Measurements from ENCODE around the gene ACBD7. TPM values are rescaled to one million over a fixed set of nuclear protein-coding genes. Genes with fewer than 3 reads are reported as not detected.

Gene ACBD7
- total RNA-seq (1.6 TPM), polyA plus RNA-seq (ENCODE audit: insufficient read depth in 1 of 8, insufficient read length in 8 of 8, low replicate concordance in 1 of 8) (1 to 10 TPM in 7 of 8 donors, under 1 TPM in 1; 0.69 to 2.2 (median 1.6) TPM)
- long read RNA-seq, donor 1, partial matches to known transcripts: 0 of 1 reads
- long read RNA-seq, donor 1, other reads (novel, unspliced or antisense): 0 of 1 reads
- long read RNA-seq, donor 2: 0 reads
- long read RNA-seq, donor 3: 0 reads
- long read RNA-seq, donor 4: 0 reads
- long read RNA-seq, donor 5, partial matches to known transcripts: 0 of 4 reads
- long read RNA-seq, donor 5, other reads (novel, unspliced or antisense): 0 of 4 reads
- long read RNA-seq, donor 6, partial matches to known transcripts: 0 of 1 reads
- long read RNA-seq, donor 6, other reads (novel, unspliced or antisense): 0 of 1 reads
- long read RNA-seq, donor 7, partial matches to known transcripts: 0 of 1 reads
- long read RNA-seq, donor 7, other reads (novel, unspliced or antisense): 0 of 1 reads
- long read RNA-seq, donor 8, partial matches to known transcripts: 0 of 1 reads
- long read RNA-seq, donor 8, other reads (novel, unspliced or antisense): 0 of 1 reads
- long read RNA-seq, donor 9: 0 reads
- long read RNA-seq, donor 10, partial matches to known transcripts: 0 of 1 reads
- long read RNA-seq, donor 10, other reads (novel, unspliced or antisense): 0 of 1 reads
- long read RNA-seq, donor 11, partial matches to known transcripts: 0 of 1 reads
- long read RNA-seq, donor 11, other reads (novel, unspliced or antisense): 0 of 1 reads

DNA sequence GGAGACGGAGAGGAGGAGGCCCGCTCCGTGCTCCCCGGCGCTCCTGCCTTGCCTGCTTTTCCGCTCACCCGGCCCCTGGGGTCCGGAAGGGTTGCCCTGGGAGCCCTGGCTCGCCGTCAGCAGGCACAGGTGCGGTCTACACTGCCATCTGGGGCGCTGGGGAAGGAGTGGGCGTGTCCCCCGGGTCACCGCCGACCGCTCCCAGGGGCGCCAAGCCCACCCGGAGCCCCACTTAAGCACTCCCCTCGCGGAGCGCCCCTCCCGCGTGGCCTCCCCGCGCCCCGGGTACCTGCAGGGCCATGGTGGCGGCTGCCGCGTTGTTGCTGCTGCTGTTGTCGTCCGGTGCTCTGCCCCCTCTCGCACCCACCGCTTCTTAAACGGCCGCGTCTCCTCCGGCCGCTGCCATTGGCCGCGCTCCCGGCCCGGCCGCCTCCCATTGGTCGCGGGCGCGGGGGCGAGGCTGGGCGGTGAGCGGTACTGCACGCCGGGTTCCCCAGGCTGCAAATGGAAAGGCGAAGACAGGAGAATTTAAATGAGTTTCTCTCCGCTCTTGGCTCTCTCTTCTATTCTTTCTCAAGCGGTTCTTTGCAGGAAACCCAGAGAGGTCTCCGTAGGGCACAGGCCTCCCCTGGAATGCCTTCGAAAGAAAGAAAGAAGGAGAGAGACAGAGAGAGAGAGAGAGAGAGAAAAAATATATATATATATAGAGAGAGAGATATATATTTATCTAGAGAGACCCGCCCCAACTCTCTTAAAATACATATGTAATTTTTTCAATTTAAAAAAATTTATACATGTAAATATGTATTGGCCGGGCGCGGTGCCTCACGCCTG, at the start of gene ACBD7:
Gene ACBD7 (minus strand): TSS at position 349 of the 834 bp plus-strand sequence. CDS start 48 bp downstream, at position 301.
- H3K36me3 ChIP-seq (ENCODE audit: control insufficient read depth, insufficient read depth, low read length): no peaks in the 10 kb centered on the region
- peak; percentile 91 for DNase-seq
- H3K27ac ChIP-seq (ENCODE audit: low read length): no peak within 1 kb of the TSS
- under 1% methylated on average over 53 of the region's 63 CpGs for WGBS (ENCODE audit: insufficient coverage)
- no peaks in the 10 kb centered on the region for H3K9me3 ChIP-seq (replicated peaks; ENCODE audit: control insufficient read depth, low read depth, low read length)
- H3K4me3 ChIP-seq (ENCODE audit: low read length): peak within 1 kb of the TSS; percentile 50
- H3K27me3 ChIP-seq (ENCODE audit: control insufficient read depth, insufficient read depth, low read length): peaks cover 2% of the 10 kb centered on the region
- H3K4me1 ChIP-seq (ENCODE audit: control insufficient read depth, insufficient read depth, low read length): peaks cover 12% of the 10 kb centered on the region

DNA sequence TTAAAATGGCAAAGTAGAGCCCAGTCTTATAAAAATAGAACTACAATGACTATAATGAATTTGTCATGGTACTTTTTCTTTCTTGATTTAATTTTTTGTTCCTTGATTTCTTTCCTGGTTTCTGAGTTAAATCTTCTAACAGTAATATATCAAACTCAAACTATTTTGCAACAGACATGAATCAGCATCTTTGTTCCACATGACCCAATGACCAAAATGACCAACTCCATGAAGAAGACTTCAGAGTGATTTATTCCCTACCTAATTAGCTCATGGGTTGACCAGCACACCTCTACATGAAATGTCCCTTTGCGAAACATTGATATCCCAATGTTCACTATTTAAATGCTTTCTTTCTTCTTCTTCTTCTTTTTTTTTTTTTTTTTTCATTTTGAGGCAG, 49.1 kb upstream of the ACBD7 start:
- peaks cover 38% of the 10 kb centered on the region for H3K36me3 ChIP-seq (ENCODE audit: control insufficient read depth, insufficient read depth, low read length)
- no CpG with 5 or more reads among the region's 1 CpG for WGBS (ENCODE audit: insufficient coverage)

DNA sequence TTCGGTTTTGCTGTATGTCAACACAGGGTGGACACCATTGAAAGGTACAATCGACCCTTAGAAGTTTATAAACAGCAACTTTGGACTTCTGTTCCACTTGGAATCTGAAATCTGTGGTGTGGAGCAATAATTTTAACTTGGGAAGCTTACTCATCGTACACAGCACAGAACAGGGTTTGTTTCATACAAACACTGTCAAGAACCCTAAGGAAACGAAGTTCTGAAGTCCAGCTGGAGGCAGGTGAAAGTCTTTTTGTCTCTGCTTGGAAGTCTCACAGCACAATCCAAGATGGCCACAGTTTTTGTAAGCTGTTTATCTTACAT, 48.4 kb upstream of the ACBD7 start:
- Histone ChIP-seq H3K4me1 (ENCODE audit: control insufficient read depth, insufficient read depth, low read length) (no peaks in the 10 kb centered on the region), H3K36me3 (ENCODE audit: control insufficient read depth, insufficient read depth, low read length) (peaks cover 45% of the 10 kb centered on the region), H3K27ac (ENCODE audit: low read length) (no peak overlapping the region), H3K4me3 (ENCODE audit: low read length) (no peak overlapping the region), H3K9me3 (replicated peaks; ENCODE audit: control insufficient read depth, low read depth, low read length) (no peaks in the 10 kb centered on the region), H3K27me3 (ENCODE audit: control insufficient read depth, insufficient read depth, low read length) (no peaks in the 10 kb centered on the region)
- DNase-seq: no peak
- 86% methylated on average over 2 of the region's 4 CpGs for WGBS (ENCODE audit: insufficient coverage)

More for the DNA sequence above, 49.1 kb upstream of the ACBD7 start:
- H3K27me3 ChIP-seq (ENCODE audit: control insufficient read depth, insufficient read depth, low read length): no peaks in the 10 kb centered on the region
- no peak overlapping the region for H3K4me3 ChIP-seq (ENCODE audit: low read length)
- DNase-seq: no peak
- H3K27ac ChIP-seq (ENCODE audit: low read length): no peak overlapping the region
- H3K9me3 ChIP-seq (replicated peaks; ENCODE audit: control insufficient read depth, low read depth, low read length): no peaks in the 10 kb centered on the region
- no peaks in the 10 kb centered on the region for H3K4me1 ChIP-seq (ENCODE audit: control insufficient read depth, insufficient read depth, low read length)

DNA sequence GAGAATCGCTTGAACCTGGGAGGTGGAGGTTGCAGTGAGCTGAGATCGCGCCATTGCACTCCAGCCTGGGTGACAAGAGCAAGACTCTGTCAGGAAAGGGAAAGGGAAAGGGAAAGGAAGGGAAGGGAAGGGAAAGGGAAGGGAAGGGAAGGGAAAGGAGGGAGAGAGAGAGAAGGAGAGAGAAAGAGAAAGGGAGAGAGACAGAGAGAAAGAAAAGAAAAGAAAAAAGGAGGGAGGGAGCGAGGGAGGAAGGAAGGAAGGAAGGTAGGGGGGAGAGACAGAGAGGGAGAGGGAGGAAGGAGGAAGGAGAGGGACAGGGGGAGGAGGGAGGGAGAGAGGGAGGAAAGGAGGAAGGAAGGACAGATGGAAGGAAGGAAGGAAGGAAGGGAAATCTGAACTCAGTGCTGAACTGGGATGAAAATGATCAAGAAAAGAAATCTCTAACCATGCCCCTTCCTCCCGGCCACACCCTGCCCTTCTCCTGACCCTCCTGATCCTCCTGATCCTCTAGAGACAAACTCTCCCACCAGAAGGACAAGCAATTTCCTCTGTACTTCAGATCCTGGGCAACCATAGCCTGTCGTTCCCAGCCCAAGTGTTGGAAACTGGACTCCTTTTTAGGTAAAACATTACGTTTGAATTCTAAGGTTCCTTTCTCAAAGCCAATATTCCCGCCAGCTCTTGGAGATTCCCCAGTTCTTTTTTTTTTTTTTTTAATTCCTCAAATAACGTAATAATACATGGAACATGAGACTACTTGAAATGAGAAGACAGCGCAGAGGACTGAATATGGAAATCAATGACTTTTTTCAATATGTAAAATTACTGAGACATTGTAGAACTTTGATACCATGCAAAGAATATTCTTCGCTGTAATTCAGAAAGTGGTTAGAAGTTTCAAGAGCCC, 47.8 kb upstream of the ACBD7 start:
- Histone ChIP-seq H3K4me3 (ENCODE audit: low read length) (no peak overlapping the region), H3K27me3 (ENCODE audit: control insufficient read depth, insufficient read depth, low read length) (no peaks in the 10 kb centered on the region), H3K4me1 (ENCODE audit: control insufficient read depth, insufficient read depth, low read length) (no peaks in the 10 kb centered on the region), H3K27ac (ENCODE audit: low read length) (no peak overlapping the region), H3K9me3 (replicated peaks; ENCODE audit: control insufficient read depth, low read depth, low read length) (no peaks in the 10 kb centered on the region), H3K36me3 (ENCODE audit: control insufficient read depth, insufficient read depth, low read length) (peaks cover 51% of the 10 kb centered on the region)
- DNase-seq: no peak
- 77% methylated on average over 5 of the region's 11 CpGs for WGBS (ENCODE audit: insufficient coverage)

DNA sequence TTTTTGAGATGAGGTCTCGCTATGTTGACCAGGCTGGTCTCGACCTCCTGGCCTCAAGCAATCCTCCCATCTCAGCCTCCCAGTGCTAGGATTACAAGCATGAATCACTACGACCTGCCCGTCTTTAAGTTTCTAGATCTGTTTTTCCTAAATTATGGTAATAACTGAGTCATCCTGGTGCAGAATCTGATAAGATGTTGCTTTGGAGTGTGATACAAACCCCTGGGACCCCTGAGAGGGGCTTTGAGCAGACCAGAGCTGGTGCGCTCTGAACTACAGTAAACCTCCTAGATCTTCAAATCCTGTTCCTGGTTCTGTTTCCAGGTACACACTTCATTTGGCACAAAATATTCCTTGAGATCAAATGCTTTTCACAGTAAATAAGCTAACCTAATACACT, 42.8 kb upstream of the ACBD7 start:
- Histone ChIP-seq H3K4me3 (ENCODE audit: low read length) (no peak overlapping the region), H3K36me3 (ENCODE audit: control insufficient read depth, insufficient read depth, low read length) (peaks cover 52% of the 10 kb centered on the region), H3K27me3 (ENCODE audit: control insufficient read depth, insufficient read depth, low read length) (no peaks in the 10 kb centered on the region), H3K27ac (ENCODE audit: low read length) (no peak overlapping the region), H3K4me1 (ENCODE audit: control insufficient read depth, insufficient read depth, low read length) (no peaks in the 10 kb centered on the region), H3K9me3 (replicated peaks; ENCODE audit: control insufficient read depth, low read depth, low read length) (no peaks in the 10 kb centered on the region)
- no peak for DNase-seq
- WGBS (ENCODE audit: insufficient coverage): 100% methylated on average over 1 of the region's 5 CpGs

DNA sequence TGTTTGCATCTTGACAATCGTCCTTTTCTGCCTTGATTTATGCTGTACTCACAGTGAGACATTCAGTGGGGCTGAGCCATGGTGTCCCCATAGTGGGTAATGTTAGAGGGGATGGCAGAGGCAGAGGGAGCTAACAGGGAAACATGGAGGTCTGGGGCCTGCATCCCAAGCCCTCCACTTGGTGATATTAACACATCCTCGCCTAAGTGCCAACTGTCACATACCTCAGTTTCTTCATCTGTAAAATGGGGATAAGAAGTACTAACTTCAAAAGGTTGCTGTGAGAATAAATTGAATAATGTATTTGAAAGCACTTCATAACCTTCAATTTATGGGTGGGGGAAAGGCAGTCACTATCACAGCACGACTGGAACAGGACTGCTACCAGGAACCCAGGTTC, 36.3 kb upstream of the ACBD7 start:
- no peak overlapping the region for H3K4me3 ChIP-seq (ENCODE audit: low read length)
- peaks cover 24% of the 10 kb centered on the region for H3K36me3 ChIP-seq (ENCODE audit: control insufficient read depth, insufficient read depth, low read length)
- no peaks in the 10 kb centered on the region for H3K4me1 ChIP-seq (ENCODE audit: control insufficient read depth, insufficient read depth, low read length)
- no peak for DNase-seq
- no peaks in the 10 kb centered on the region for H3K9me3 ChIP-seq (replicated peaks; ENCODE audit: control insufficient read depth, low read depth, low read length)
- no peak overlapping the region for H3K27ac ChIP-seq (ENCODE audit: low read length)
- no peaks in the 10 kb centered on the region for H3K27me3 ChIP-seq (ENCODE audit: control insufficient read depth, insufficient read depth, low read length)
- no CpG with 5 or more reads among the region's 3 CpGs for WGBS (ENCODE audit: insufficient coverage)

DNA sequence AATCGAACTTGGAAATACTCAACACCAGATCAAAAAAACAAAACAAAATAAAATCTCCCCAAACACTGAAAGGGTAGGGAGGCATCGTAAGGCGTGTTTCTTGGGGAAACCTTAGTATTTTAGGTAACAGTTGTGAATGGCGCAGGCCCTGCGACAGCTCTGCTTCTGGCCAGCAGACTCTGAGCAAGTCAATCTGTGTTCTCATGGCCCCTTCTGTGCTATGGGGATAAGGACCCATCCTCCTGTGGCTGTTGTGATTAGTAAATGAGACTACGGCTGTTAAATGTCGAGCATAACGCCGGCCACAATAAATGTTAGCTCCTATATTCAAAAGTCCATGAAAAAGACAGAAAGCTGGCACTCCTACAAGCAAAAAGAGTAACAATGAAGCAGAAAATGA, 35.6 kb upstream of the ACBD7 start:
- no peak overlapping the region for H3K4me3 ChIP-seq (ENCODE audit: low read length)
- WGBS (ENCODE audit: insufficient coverage): 100% methylated on average over 2 of the region's 9 CpGs
- H3K9me3 ChIP-seq (replicated peaks; ENCODE audit: control insufficient read depth, low read depth, low read length): no peaks in the 10 kb centered on the region
- H3K27me3 ChIP-seq (ENCODE audit: control insufficient read depth, insufficient read depth, low read length): no peaks in the 10 kb centered on the region
- H3K27ac ChIP-seq (ENCODE audit: low read length): no peak overlapping the region
- H3K36me3 ChIP-seq (ENCODE audit: control insufficient read depth, insufficient read depth, low read length): peaks cover 26% of the 10 kb centered on the region
- DNase-seq: no peak
- H3K4me1 ChIP-seq (ENCODE audit: control insufficient read depth, insufficient read depth, low read length): no peaks in the 10 kb centered on the region

DNA sequence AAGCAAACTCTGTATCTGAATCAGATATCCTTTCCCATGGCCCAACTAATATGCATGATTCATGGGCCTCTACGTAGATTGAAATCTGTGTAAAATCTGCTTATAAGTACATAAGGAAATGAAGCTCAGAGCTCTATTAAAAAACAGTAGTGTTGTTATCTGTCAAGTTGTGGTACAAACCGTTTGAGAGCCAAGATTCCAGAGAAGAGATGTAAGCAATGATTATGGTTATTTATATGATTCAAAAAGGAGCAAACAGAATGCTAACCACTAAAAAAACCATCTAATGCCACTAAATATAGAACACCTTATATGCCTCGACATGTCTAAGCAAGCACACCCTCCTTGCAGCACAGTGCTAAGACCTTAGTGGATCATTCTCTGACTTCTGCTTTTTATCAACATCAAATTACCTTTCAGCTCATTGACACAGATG, 35.2 kb upstream of the ACBD7 start:
- Histone ChIP-seq H3K4me3 (ENCODE audit: low read length) (no peak overlapping the region), H3K9me3 (replicated peaks; ENCODE audit: control insufficient read depth, low read depth, low read length) (no peaks in the 10 kb centered on the region), H3K27me3 (ENCODE audit: control insufficient read depth, insufficient read depth, low read length) (no peaks in the 10 kb centered on the region), H3K36me3 (ENCODE audit: control insufficient read depth, insufficient read depth, low read length) (peaks cover 30% of the 10 kb centered on the region), H3K4me1 (ENCODE audit: control insufficient read depth, insufficient read depth, low read length) (no peaks in the 10 kb centered on the region), H3K27ac (ENCODE audit: low read length) (no peak overlapping the region)
- 88% methylated on average over 1 of the region's 3 CpGs for WGBS (ENCODE audit: insufficient coverage)
- DNase-seq: no peak

DNA sequence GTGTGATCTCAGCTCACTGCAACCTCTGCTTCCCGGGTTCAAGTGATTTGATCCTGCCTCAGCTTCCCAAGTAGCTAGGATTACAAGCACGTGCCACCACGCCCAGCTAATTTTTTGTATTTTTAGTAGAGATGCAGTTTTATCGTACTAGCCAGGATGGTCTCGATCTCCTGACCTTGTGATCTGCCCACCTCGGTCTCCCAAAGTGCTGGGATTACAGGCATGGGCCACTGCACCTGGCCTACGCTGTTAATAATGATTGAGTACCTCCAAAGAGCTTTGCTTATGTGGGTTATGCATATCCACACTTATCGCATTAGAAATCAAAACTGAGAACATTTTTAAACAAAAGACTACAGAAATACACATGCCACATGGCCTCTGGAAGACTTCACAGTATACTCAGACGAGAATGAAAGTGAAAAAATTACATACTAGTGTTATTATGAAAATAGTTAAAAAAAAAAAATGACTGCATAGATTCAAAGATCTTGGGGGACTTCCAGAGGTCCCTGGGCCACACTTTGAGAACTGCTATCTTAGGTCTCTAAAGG, 34.0 kb upstream of the ACBD7 start:
- Histone ChIP-seq H3K27me3 (ENCODE audit: control insufficient read depth, insufficient read depth, low read length) (no peaks in the 10 kb centered on the region), H3K4me3 (ENCODE audit: low read length) (no peak overlapping the region), H3K27ac (ENCODE audit: low read length) (no peak overlapping the region), H3K4me1 (ENCODE audit: control insufficient read depth, insufficient read depth, low read length) (no peaks in the 10 kb centered on the region), H3K36me3 (ENCODE audit: control insufficient read depth, insufficient read depth, low read length) (peaks cover 33% of the 10 kb centered on the region), H3K9me3 (replicated peaks; ENCODE audit: control insufficient read depth, low read depth, low read length) (no peaks in the 10 kb centered on the region)
- 89% methylated on average over 3 of the region's 9 CpGs for WGBS (ENCODE audit: insufficient coverage)
- DNase-seq: no peak

All from muscle of leg (tissue), 16 donors.